ENCODE measurements around the gene CYP2E1. TPM values are rescaled to one million over a fixed set of nuclear protein-coding genes. Genes with fewer than 3 reads are reported as not detected.

Gene CYP2E1
- total RNA-seq, 1 experiment from 2014 or later, result not detected

DNA sequence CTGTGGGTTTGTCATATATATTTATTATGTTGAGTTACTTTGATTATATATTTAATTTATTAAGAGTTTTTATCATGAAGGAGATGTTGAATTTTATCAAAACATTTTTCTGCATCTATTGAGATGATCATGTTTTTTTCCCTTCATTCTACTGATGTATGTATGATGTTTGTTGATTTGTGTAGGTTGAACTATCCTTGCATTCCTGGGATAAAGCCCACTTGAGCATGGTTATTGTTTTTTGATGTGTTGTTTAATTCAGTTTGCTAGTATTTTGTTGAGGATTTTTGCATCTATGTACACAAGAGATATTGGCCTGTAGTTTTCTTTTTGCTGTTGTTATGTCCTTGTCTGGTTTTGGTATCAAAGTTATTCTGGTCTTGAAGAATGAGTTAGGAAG lies 42.3 kb upstream of the CYP2E1 start:
- no peak for DNase-seq
- peaks cover 54% of the 10 kb centered on the region for H3K9me3 Mint-ChIP-seq (ENCODE audit: unreplicated experiment)
- CTCF ChIA-PET, result no interaction called here
- no TSS peak for BruUV-seq (replicated peaks)
- POLR2A ChIA-PET, result no interaction called here
- peaks cover 18% of the 10 kb centered on the region for H3K27me3 Mint-ChIP-seq (ENCODE audit: insufficient read depth, unreplicated experiment)
- H3K9me3 ChIP-seq, result peaks cover 25% of the 10 kb centered on the region
- no peak overlapping the region for H3K4me3 ChIP-seq (ENCODE audit: low read depth, low read length)
- no peaks in the 10 kb centered on the region for H3K36me3 Mint-ChIP-seq (ENCODE audit: insufficient read depth, unreplicated experiment)
- peaks cover 2% of the 10 kb centered on the region; the same call in 1 of the 2 replicates for H3K27me3 ChIP-seq (replicated peaks; ENCODE audit: control insufficient read depth, insufficient read depth, low read length)
- no peak overlapping the region for H3K4me3 Mint-ChIP-seq (ENCODE audit: unreplicated experiment)
- TF ChIP-seq, protein P1, sequence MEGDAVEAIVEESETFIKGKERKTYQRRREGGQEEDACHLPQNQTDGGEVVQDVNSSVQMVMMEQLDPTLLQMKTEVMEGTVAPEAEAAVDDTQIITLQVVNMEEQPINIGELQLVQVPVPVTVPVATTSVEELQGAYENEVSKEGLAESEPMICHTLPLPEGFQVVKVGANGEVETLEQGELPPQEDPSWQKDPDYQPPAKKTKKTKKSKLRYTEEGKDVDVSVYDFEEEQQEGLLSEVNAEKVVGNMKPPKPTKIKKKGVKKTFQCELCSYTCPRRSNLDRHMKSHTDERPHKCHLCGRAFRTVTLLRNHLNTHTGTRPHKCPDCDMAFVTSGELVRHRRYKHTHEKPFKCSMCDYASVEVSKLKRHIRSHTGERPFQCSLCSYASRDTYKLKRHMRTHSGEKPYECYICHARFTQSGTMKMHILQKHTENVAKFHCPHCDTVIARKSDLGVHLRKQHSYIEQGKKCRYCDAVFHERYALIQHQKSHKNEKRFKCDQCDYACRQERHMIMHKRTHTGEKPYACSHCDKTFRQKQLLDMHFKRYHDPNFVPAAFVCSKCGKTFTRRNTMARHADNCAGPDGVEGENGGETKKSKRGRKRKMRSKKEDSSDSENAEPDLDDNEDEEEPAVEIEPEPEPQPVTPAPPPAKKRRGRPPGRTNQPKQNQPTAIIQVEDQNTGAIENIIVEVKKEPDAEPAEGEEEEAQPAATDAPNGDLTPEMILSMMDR (IDR thresholded peaks at IDR 0.05; ENCODE audit: insufficient read depth in 1 of 2, low read depth in 1 of 2, low read length in 1 of 2, severe bottlenecking in 1 of 2, unreplicated experiment in 1 of 2), result no peak
- intact Hi-C loops (cut with micrococcal nuclease; ENCODE audit: unreplicated experiment), result no loop called here
- H3K4me1 Mint-ChIP-seq (ENCODE audit: low read depth, unreplicated experiment), result no peaks in the 10 kb centered on the region
- no peaks in the 10 kb centered on the region for H3K4me1 ChIP-seq
- no peak overlapping the region for H3K27ac Mint-ChIP-seq (ENCODE audit: unreplicated experiment)
- H3K36me3 ChIP-seq (ENCODE audit: control insufficient read depth, insufficient read depth, low read length), result no peaks in the 10 kb centered on the region

DNA sequence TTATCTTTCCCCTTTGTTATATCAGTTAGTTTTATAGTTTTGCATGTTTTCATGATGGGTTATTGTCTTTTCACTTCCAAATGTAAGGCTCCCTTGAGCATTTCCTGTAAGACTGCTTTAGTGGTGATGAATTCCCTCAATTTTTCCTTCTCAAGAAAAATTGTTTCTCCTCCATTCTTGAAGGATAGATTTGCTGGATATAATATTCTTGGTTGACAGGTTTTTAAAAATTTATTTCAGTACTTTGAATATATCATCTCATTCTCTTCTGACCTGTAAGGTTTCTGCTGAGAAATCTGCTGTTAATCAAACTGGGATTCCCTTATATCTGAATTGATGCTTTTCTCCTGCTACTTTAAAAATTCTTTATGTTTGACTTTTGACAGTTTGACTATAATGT lies 40.1 kb upstream of the CYP2E1 start:
- Mint-ChIP-seq H3K27ac (ENCODE audit: unreplicated experiment) (no peak overlapping the region), H3K36me3 (ENCODE audit: insufficient read depth, unreplicated experiment) (no peaks in the 10 kb centered on the region), H3K4me1 (ENCODE audit: low read depth, unreplicated experiment) (no peaks in the 10 kb centered on the region), H3K9me3 (ENCODE audit: unreplicated experiment) (peaks cover 56% of the 10 kb centered on the region), H3K4me3 (ENCODE audit: unreplicated experiment) (no peak overlapping the region), H3K27me3 (ENCODE audit: insufficient read depth, unreplicated experiment) (peaks cover 13% of the 10 kb centered on the region)
- Histone ChIP-seq H3K27me3 (replicated peaks; ENCODE audit: control insufficient read depth, insufficient read depth, low read length) (no peaks in the 10 kb centered on the region), H3K9me3 (peaks cover 38% of the 10 kb centered on the region), H3K4me1 (no peaks in the 10 kb centered on the region), H3K36me3 (ENCODE audit: control insufficient read depth, insufficient read depth, low read length) (no peaks in the 10 kb centered on the region), H3K4me3 (ENCODE audit: low read depth, low read length) (no peak overlapping the region)
- POLR2A ChIA-PET, result no interaction called here
- intact Hi-C loops (cut with micrococcal nuclease; ENCODE audit: unreplicated experiment), result no loop called here
- BruUV-seq (replicated peaks), result no TSS peak
- DNase-seq, result no peak
- CTCF ChIA-PET, result no interaction called here
- TF ChIP-seq, protein P1 (IDR thresholded peaks at IDR 0.05; ENCODE audit: insufficient read depth in 1 of 2, low read depth in 1 of 2, low read length in 1 of 2, severe bottlenecking in 1 of 2, unreplicated experiment in 1 of 2), result no peak

DNA sequence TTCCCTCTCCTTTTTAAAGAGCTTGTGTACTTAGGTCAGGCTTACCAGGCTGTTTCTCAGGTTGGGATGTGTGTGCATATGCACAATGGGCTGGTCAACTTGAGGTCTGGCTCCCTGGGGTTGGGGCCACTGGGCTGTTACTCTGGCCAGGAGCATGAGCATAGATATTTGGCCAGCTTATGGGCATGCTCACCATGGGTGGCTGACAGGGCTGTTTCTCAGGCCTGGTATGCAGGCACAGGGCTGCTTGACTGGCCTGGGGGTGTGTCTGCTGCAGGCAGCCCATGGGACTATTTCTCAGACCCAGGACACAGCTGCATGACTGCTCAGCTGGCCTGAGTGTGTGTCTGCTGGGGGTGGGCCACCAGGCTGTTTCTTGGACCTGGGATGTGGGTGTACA lies 38.8 kb upstream of the CYP2E1 start:
- CTCF ChIA-PET, result no interaction called here
- Mint-ChIP-seq H3K9me3 (ENCODE audit: unreplicated experiment) (peaks cover 51% of the 10 kb centered on the region), H3K4me1 (ENCODE audit: low read depth, unreplicated experiment) (no peaks in the 10 kb centered on the region)

More for the DNA sequence above, 38.8 kb upstream of the CYP2E1 start:
- intact Hi-C loops (cut with micrococcal nuclease; ENCODE audit: unreplicated experiment), result no loop called here
- H3K36me3 Mint-ChIP-seq (ENCODE audit: insufficient read depth, unreplicated experiment), result no peaks in the 10 kb centered on the region
- no TSS peak for BruUV-seq (replicated peaks)
- Histone ChIP-seq H3K36me3 (ENCODE audit: control insufficient read depth, insufficient read depth, low read length) (no peaks in the 10 kb centered on the region), H3K4me3 (ENCODE audit: low read depth, low read length) (no peak overlapping the region), H3K9me3 (peaks cover 43% of the 10 kb centered on the region), H3K27me3 (replicated peaks; ENCODE audit: control insufficient read depth, insufficient read depth, low read length) (no peaks in the 10 kb centered on the region), H3K4me1 (no peaks in the 10 kb centered on the region)
- no peak overlapping the region for H3K27ac Mint-ChIP-seq (ENCODE audit: unreplicated experiment)
- POLR2A ChIA-PET, result no interaction called here
- H3K27me3 Mint-ChIP-seq (ENCODE audit: insufficient read depth, unreplicated experiment), result peaks cover 6% of the 10 kb centered on the region
- no peak overlapping the region for H3K4me3 Mint-ChIP-seq (ENCODE audit: unreplicated experiment)
- DNase-seq, result no peak
- TF ChIP-seq, protein P1 (IDR thresholded peaks at IDR 0.05; ENCODE audit: insufficient read depth in 1 of 2, low read depth in 1 of 2, low read length in 1 of 2, severe bottlenecking in 1 of 2, unreplicated experiment in 1 of 2), result no peak

All from Caco-2 (cell line).